Tibial nerve (tissue), 4 donors: ENCODE results near the gene SPC24. TPM values are rescaled to one million over a fixed set of nuclear protein-coding genes. Genes with fewer than 3 reads are reported as not detected.
A peak's percentile ranks its signal among the peaks of the same experiment; 100 is the strongest.

Source experiments
- DNase-seq, 2 donors: peaks; one replicate each; pipeline ENCODE4 v3.0.0-alpha.2; 2019; ENCODE audit warnings: low spot score in 2 of 2
- H3K27ac ChIP-seq, 4 donors: fragments of 200-600 bp; sonication (generic) in 3 of 4; one replicate each; pipeline ENCODE4 v1.5.1; 2017 to 2019; ENCODE audit warnings: mild to moderate bottlenecking in 1 of 4
- H3K27me3 ChIP-seq, 2 donors: fragments of 200-600 bp; sonication (generic) in 1 of 2; one replicate each; pipeline versions ENCODE4 v1.5.1 to v1.6.0; 2017 to 2019
- H3K36me3 ChIP-seq, 3 donors: fragments of 200-600 bp; sonication (generic); one replicate each; pipeline ENCODE4 v1.5.1; 2018 to 2019
- H3K4me1 ChIP-seq, 4 donors: fragments of 200-600 bp; sonication (generic) in 3 of 4; one replicate each; pipeline ENCODE4 v1.5.1; 2017 to 2019
- H3K4me3 ChIP-seq, 4 donors: fragments of 200-600 bp; sonication (generic) in 3 of 4; one replicate each; pipeline ENCODE4 v1.5.1; 2017 to 2019; ENCODE audit warnings: mild to moderate bottlenecking in 1 of 4, moderate library complexity in 1 of 4
- H3K9me3 ChIP-seq, 4 donors: fragments of 200-600 bp; sonication (generic) in 3 of 4; one replicate each; pipeline ENCODE4 v1.5.1; 2017 to 2019
- EP300 ChIP-seq, 2 donors: sonication (generic); formaldehyde crosslinking; IDR thresholded peaks; one replicate each; pipeline ENCODE4 v1.6.1; 2017; ENCODE audit warnings: antibody characterized with exemption in 2 of 2, mild to moderate bottlenecking in 1 of 2
- POLR2A ChIP-seq, 2 donors: fragments of 450-650 bp; IDR thresholded peaks; one replicate each; pipeline ENCODE4 v1.6.1; 2017; ENCODE audit warnings: antibody characterized with exemption in 2 of 2, mild to moderate bottlenecking in 2 of 2, moderate library complexity in 2 of 2
- WGBS, 2 donors: methylation state at CpG; one replicate each; pipeline ENCODE4 v1.1.5; 2018; 5-methylcytosine and 5-hydroxymethylcytosine counted together
- total RNA-seq, 4 donors: library from RNA; depleted of rRNA; stranded (reverse); fragments of >200 nt; gene quantifications; one replicate each; pipeline ENCODE4 v1.1.0, GENCODE V29; 2016
- TF ChIP-seq, protein P1 (sequence below), 5 experiments: fragments of 200-600 bp in 3 of 5; fragments of 450-650 bp in 2 of 5; sonication (generic) in 3 of 5; IDR thresholded peaks; one replicate each; pipeline ENCODE4 v1.5.1; 2016 to 2019; ENCODE audit warnings: antibody characterized with exemption in 5 of 5, mild to moderate bottlenecking in 3 of 5, moderate library complexity in 2 of 5

SPC24 gene
- total RNA-seq, 4 donors from 2014 or later = 2.6 to 20.4 (median 4.4) TPM

DNA sequence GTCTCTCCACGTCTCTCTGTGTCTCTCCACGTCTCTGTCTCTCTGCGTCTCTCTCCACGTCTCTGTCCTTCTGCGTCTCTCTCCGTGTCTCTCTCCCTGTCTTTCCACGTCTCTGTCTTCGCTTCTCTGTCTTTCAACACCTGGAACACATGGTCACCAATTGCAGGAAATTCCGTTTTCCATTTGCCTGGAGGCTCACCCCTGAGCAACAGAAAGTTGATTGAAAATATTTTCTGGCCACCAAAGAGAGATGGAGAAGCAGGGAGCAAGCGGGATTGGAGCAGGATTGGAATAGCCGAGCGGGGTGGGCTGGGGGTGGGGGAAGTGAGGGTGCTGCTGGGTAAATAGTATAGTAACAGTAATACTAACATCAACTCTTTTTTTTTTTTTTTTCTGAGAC is 40.1 kb upstream of the SPC24 start:
- WGBS, 2 donors = 45 to 46% methylated on average over 12 of the region's 12 CpGs
- peaks cover 0 to 77% (median 43%) of the 10 kb centered on the region in 4 donors for H3K4me1 ChIP-seq
- H3K4me3 ChIP-seq = peak overlapping the region; percentile 31 to 77 (median 62)
- H3K9me3 ChIP-seq = no peaks in the 10 kb centered on the region
- H3K36me3 ChIP-seq = peaks cover 0 to 52% (median 16%) of the 10 kb centered on the region in 3 donors
- no peak for DNase-seq
- TF ChIP-seq, protein P1, sequence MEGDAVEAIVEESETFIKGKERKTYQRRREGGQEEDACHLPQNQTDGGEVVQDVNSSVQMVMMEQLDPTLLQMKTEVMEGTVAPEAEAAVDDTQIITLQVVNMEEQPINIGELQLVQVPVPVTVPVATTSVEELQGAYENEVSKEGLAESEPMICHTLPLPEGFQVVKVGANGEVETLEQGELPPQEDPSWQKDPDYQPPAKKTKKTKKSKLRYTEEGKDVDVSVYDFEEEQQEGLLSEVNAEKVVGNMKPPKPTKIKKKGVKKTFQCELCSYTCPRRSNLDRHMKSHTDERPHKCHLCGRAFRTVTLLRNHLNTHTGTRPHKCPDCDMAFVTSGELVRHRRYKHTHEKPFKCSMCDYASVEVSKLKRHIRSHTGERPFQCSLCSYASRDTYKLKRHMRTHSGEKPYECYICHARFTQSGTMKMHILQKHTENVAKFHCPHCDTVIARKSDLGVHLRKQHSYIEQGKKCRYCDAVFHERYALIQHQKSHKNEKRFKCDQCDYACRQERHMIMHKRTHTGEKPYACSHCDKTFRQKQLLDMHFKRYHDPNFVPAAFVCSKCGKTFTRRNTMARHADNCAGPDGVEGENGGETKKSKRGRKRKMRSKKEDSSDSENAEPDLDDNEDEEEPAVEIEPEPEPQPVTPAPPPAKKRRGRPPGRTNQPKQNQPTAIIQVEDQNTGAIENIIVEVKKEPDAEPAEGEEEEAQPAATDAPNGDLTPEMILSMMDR (IDR thresholded peaks at IDR 0.05) = no peak
- TF ChIP-seq EP300 (IDR thresholded peaks at IDR 0.05) (no peak), POLR2A (IDR thresholded peaks at IDR 0.05) (no peak)
- H3K27me3 ChIP-seq = no peaks in the 10 kb centered on the region
- H3K27ac ChIP-seq = peak overlapping the region; percentile 63 to 96 (median 89)

DNA sequence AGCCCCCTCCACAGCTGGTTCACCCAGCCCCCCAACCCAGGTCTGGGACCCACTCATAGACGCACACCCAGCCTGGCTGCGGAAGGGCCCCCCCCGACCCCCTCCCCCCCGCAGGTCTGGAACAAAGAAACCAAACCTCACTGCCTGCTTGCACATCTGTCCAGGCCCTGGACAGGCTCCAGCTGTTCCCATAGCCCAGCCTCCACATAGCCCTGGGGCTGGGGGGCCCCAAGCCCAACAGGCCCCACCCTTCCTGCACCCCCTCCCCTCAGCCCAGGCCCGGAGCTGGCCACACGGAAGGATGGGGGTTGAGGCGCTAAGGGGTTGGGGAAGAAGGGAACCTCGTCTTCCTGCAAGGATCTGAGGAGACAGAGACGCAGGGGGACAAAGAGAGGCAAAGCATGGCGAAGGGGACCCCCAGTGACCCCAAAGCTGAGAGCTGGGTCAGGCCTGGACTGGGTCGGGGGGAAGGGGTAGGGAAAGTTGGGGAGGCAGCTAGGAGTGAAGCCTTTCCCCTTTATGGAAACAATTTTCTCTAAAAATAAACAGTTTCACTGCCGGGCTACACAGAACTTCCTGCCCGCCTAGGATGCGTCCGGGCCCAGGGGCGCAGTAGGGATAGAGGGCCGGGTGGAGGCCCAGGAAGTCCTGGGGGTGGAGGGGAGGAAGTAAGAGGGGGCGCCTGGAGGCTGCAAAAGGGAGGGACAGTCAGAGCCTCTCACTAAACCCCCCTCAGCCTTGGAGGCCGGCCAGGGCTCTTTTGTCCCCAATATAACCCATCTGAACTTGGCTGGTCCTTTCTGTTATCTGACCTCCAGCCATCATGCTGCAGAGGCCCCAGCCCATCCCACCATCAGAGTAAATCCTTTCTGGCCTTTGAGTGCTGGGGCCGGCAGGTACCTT is 39.3 kb upstream of the SPC24 start:
- 14 to 16% methylated on average over 15 to 18 of the region's 20 CpGs for WGBS, 2 donors
- Histone ChIP-seq H3K27ac (peak overlapping the region; percentile 63 to 96 (median 89)), H3K36me3 (peaks cover 0 to 48% (median 16%) of the 10 kb centered on the region in 3 donors), H3K4me1 (peaks cover 0 to 85% (median 50%) of the 10 kb centered on the region in 4 donors), H3K27me3 (no peaks in the 10 kb centered on the region), H3K4me3 (peak overlapping the region; percentile 26 to 77 (median 46)), H3K9me3 (no peaks in the 10 kb centered on the region)
- DNase-seq = no peak
- TF ChIP-seq, protein P1 (IDR thresholded peaks at IDR 0.05) = no peak
- TF ChIP-seq EP300 (IDR thresholded peaks at IDR 0.05) (no peak), POLR2A (IDR thresholded peaks at IDR 0.05) (no peak)

DNA sequence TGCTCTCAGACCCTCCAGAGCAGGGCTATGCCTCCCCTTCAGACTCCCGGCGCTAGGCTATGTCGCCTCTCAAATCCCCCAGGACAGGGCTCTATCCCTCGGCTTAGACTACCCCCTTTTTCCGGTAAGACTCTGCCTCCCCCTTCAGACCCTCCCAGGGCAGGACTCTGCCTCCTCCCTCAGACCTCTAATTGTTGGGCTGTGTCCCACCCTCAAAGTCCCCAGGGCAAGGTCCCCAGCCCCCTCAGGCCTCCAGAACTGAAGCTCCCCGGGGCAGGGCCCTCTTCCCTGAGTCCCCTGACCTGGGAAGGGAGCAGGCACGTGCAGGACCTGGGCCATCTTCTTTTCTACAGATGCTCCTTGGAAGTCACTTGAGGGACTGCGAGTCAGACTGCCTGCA is 38.6 kb upstream of the SPC24 start:
- peak overlapping the region; percentile 63 to 96 (median 89) for H3K27ac ChIP-seq
- TF ChIP-seq POLR2A (IDR thresholded peaks at IDR 0.05) (no peak), EP300 (IDR thresholded peaks at IDR 0.05) (no peak)
- TF ChIP-seq, protein P1 (IDR thresholded peaks at IDR 0.05) = no peak
- peaks cover 0 to 54% (median 16%) of the 10 kb centered on the region in 3 donors for H3K36me3 ChIP-seq
- H3K4me3 ChIP-seq = peak overlapping the region in 3 of 4 donors; percentile 31 to 77 (median 61)
- H3K9me3 ChIP-seq = no peaks in the 10 kb centered on the region
- H3K4me1 ChIP-seq = peaks cover 0 to 92% (median 55%) of the 10 kb centered on the region in 4 donors
- WGBS, 2 donors = 59 to 74% methylated on average over 8 of the region's 8 CpGs
- no peak for DNase-seq
- H3K27me3 ChIP-seq = no peaks in the 10 kb centered on the region

DNA sequence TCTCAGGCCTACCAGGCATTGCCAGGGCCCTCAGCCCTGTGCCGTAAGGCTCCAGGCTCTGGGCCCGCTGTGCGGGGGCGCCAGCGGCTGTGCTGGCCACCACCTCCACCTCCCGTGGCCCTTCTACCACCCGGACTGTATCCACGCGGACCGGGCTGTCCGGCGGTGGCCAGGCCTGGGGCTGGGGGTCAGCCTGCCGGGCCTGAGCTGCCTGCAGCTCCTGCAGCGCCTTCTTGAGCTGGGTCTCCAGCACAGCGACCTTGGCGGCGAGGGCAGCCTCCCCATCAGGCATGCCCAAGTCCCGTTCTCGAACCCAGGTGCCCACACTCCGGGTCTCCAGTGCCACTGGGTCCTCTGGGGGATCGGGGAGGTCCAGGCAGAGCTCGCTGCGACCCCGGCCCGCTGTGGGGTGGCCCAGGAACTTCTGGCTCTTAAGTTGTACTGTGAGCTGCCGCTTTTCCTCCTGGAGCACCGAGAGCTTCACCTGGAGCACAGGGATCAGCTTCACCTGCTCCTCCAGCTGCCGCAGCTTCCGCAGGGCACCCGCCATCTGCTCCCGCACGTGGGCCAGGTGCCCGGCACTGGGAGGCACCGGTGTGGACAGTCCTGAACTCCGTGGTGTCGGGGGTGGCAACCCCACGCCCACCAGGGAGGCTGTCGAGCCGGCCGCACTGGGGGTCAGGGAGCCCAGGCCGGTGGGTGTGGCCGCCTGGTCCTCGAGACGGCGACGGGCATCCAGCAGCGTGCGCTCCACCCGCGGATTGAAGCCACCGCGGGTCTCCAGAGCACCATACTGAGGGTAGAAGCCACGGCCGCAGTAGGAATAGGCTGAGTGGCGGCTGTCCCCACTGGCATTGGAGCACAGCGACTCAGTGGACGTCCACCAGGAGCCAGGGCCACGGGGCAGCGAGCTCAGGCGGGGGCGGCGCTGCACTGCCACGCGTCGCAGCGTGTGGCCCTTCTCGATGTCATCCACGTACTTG is 37.7 kb upstream of the SPC24 start:
- Histone ChIP-seq H3K27ac (peak overlapping the region in 3 of 4 donors; percentile 63 to 96 (median 91)), H3K36me3 (peaks cover 0 to 63% (median 16%) of the 10 kb centered on the region in 3 donors), H3K9me3 (no peaks in the 10 kb centered on the region), H3K4me1 (peaks cover 0 to 92% (median 53%) of the 10 kb centered on the region in 4 donors), H3K4me3 (peak overlapping the region in 1 of 4 donors; percentile 16), H3K27me3 (no peaks in the 10 kb centered on the region)
- no peak for TF ChIP-seq POLR2A (IDR thresholded peaks at IDR 0.05)
- no peak for TF ChIP-seq EP300 (IDR thresholded peaks at IDR 0.05)
- TF ChIP-seq, protein P1 (IDR thresholded peaks at IDR 0.05) = no peak
- WGBS, 2 donors = 86 to 91% methylated on average over 41 to 44 of the region's 68 CpGs
- DNase-seq = no peak
